ENCODE data around the gene CROCC2. TPM values are rescaled to one million over a fixed set of nuclear protein-coding genes. Genes with fewer than 3 reads are reported as not detected.

Gene CROCC2
- total and polyA plus RNA-seq, 10 of the 15 experiments (the other 5 are each of a cell fraction or from before 2014, with no cell fraction given), result not detected

DNA sequence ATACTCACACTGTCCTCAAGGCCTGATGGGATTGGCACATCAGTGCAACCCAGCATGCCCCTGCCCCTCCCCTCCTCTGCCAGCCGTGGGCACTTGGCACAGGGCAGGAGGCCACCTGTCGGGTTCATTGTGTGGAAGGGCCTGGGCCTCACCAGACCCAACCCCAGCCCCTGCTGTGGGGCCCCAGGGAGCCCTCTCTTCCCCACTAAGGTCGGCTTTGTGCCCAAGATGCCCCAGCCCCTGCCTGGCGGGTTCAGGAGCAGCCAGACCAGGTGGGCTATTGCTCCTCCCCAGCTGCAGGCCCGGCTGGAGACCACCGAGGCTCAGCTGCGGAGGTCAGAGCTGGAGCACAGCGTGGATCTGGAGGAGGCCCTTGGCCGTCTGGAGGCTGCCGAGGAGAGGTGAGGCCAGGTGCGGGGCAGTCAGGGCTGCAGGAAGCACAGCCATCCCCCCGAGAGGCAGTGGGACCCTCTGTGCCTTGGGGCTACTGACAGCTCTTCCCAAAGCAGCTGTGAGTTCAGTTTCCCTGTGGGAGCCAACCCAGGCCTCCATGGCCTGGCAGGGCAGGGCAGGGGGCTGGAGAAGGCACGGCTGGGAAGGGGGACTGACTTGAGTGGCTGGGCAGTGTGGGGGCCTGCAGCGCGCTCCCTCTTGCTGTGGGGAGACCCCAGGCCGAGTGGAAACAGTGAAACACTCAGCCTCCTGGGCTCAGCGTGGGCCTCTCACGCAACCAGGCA lies 16.3 kb downstream of the CROCC2 start (continued):
- TF ChIP-seq, protein P1, sequence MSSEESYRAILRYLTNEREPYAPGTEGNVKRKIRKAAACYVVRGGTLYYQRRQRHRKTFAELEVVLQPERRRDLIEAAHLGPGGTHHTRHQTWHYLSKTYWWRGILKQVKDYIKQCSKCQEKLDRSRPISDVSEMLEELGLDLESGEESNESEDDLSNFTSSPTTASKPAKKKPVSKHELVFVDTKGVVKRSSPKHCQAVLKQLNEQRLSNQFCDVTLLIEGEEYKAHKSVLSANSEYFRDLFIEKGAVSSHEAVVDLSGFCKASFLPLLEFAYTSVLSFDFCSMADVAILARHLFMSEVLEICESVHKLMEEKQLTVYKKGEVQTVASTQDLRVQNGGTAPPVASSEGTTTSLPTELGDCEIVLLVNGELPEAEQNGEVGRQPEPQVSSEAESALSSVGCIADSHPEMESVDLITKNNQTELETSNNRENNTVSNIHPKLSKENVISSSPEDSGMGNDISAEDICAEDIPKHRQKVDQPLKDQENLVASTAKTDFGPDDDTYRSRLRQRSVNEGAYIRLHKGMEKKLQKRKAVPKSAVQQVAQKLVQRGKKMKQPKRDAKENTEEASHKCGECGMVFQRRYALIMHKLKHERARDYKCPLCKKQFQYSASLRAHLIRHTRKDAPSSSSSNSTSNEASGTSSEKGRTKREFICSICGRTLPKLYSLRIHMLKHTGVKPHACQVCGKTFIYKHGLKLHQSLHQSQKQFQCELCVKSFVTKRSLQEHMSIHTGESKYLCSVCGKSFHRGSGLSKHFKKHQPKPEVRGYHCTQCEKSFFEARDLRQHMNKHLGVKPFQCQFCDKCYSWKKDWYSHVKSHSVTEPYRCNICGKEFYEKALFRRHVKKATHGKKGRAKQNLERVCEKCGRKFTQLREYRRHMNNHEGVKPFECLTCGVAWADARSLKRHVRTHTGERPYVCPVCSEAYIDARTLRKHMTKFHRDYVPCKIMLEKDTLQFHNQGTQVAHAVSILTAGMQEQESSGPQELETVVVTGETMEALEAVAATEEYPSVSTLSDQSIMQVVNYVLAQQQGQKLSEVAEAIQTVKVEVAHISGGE (CRISPR knock-in tag; IDR thresholded peaks at IDR 0.05), result no peak
- TF ChIP-seq SRF (IDR thresholded peaks at IDR 0.05; ENCODE audit: low read depth in 2 of 2, low read length in 2 of 2), result no peak
- TF ChIP-seq, protein P2, sequence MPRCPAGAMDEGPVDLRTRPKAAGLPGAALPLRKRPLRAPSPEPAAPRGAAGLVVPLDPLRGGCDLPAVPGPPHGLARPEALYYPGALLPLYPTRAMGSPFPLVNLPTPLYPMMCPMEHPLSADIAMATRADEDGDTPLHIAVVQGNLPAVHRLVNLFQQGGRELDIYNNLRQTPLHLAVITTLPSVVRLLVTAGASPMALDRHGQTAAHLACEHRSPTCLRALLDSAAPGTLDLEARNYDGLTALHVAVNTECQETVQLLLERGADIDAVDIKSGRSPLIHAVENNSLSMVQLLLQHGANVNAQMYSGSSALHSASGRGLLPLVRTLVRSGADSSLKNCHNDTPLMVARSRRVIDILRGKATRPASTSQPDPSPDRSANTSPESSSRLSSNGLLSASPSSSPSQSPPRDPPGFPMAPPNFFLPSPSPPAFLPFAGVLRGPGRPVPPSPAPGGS (IDR thresholded peaks at IDR 0.05; ENCODE audit: borderline replicate concordance, insufficient read depth, low read depth, low read length, poor library complexity, severe bottlenecking), result no peak
- TF ChIP-seq MTA3 (IDR thresholded peaks at IDR 0.05; ENCODE audit: borderline replicate concordance, low read length), result no peak
- TF ChIP-seq KAT2A (conservative IDR thresholded peaks at IDR 0.05; ENCODE audit: control insufficient read depth, low read depth, low read length), result no peak

DNA sequence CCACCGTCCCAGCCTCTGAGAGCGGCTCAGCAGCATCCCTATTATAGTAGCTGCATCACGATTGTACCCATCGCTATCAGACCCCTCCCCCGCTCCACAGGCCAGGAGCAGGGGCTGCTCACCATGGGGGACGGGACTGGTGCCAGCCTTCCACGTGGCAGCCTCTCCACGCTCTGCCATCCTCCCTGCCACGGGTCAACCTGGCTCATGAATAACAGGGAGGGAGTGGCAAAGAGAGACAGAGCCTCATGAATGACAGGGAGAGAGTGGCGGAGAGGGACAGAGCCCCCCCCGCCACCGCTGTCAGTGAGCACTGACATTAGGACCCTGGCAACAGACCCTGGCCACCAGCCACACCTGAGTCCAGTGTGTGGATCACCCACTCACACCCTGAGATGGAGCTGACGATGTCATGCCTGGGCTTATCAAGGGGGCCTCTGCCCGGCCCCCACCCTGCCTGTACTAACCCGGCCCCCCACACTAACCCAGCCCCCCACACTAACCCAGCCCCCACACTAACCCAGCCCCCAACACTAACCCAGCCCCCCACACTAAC lies 16.9 kb downstream of the CROCC2 start:
- FAIRE-seq (no peak), DNase-seq (ENCODE audit: low read depth, low spot score) (no peak), ATAC-seq (no peak)
- POLR2A ChIA-PET, result no interaction called here
- H4K20me1 ChIP-seq (ENCODE audit: control insufficient read depth, insufficient read depth), result no peaks in the 10 kb centered on the region
- RAD21 ChIA-PET (ENCODE audit: unreplicated experiment), result no interaction called here
- H3K4me2 ChIP-seq (ENCODE audit: control insufficient read depth, insufficient read depth), result no peak overlapping the region
- H3K27ac ChIP-seq (ENCODE audit: control insufficient read depth, insufficient read depth), result no peak overlapping the region
- no peak overlapping the region for H3K4me3 ChIP-seq
- H2AFZ ChIP-seq (ENCODE audit: control insufficient read depth, low read depth, low read length), result no peak overlapping the region
- no peaks in the 10 kb centered on the region for H3K27me3 ChIP-seq (replicated peaks in 1 of 2; ENCODE audit: control insufficient read depth in 2 of 2, insufficient read depth in 2 of 2, low read length in 1 of 2)
- no peak for TF ChIP-seq BRCA1 (IDR thresholded peaks at IDR 0.05; ENCODE audit: low read depth, low read length)
- TF ChIP-seq, protein P2 (IDR thresholded peaks at IDR 0.05; ENCODE audit: borderline replicate concordance, insufficient read depth, low read depth, low read length, poor library complexity, severe bottlenecking), result no peak
- no peaks in the 10 kb centered on the region for H3K36me3 ChIP-seq (ENCODE audit: control insufficient read depth in 2 of 2, insufficient read depth in 2 of 2, low read length in 1 of 2)
- H3K4me1 ChIP-seq (ENCODE audit: control insufficient read depth, insufficient read depth, low read length), result no peaks in the 10 kb centered on the region
- intact Hi-C loops (cut with micrococcal nuclease; ENCODE audit: unreplicated experiment), result no loop called here
- in situ Hi-C loops (cut with MboI), result no loop called here
- no TSS peak for BruUV-seq (replicated peaks)
- H3K9ac ChIP-seq (ENCODE audit: control insufficient read depth, insufficient read depth, low read length), result no peak overlapping the region
- SMC1A ChIA-PET (ENCODE audit: uncharacterized antibody, unreplicated experiment), result no interaction called here
- H3K79me2 ChIP-seq (ENCODE audit: control insufficient read depth, insufficient read depth, low read length), result no peaks in the 10 kb centered on the region
- no peaks in the 10 kb centered on the region for H3K9me3 ChIP-seq (replicated peaks; ENCODE audit: control insufficient read depth, insufficient read depth, low read length)
- WGBS (ENCODE audit: insufficient coverage, insufficient replicate concordance, low lambda C conversion rate, missing lambda C conversion rate), result 59% methylated on average over 15 of the region's 15 CpGs
- CTCF ChIA-PET, result no interaction called here

Measured in GM12878 (cell line).